K562 (cell line): ENCODE data around the gene FYTTD1. TPM values are rescaled to one million over a fixed set of nuclear protein-coding genes. Genes with fewer than 3 reads are reported as not detected.

Experiments used
- DNMT1 ChIP-seq: fragments of 450-650 bp; IDR thresholded peaks from 2 replicates; pipeline ENCODE4 v1.6.1; 2016; ENCODE audit warnings: antibody characterized with exemption, mild to moderate bottlenecking
- GABPA ChIP-seq: fragments of 200-800 bp; sonication (Bioruptor generic); conservative IDR thresholded peaks from 2 replicates; pipeline ENCODE4 v1.6.1; 2016; ENCODE audit warnings: low read depth, missing genetic modification characterization, missing compliant biosample characterization
- HNRNPL ChIP-seq: fragments of 200-400 bp; formaldehyde crosslinking; IDR thresholded peaks from 2 replicates; pipeline ENCODE4 v1.6.1; 2017; ENCODE audit warnings: low read depth, mild to moderate bottlenecking, low read length
- KDM2B ChIP-seq: fragments of 250-450 bp; sonication (Bioruptor Pico); IDR thresholded peaks from 2 replicates; pipeline ENCODE4 v1.8.0; 2021; ENCODE audit warnings: mild to moderate bottlenecking, moderate library complexity
- MAZ ChIP-seq, 2 experiments: fragments of 450-650 bp in 1 of 2; sonication (generic) in 1 of 2; formaldehyde crosslinking; IDR thresholded peaks in 1 of 2; conservative IDR thresholded peaks in 1 of 2; 2 replicates each; pipeline versions ENCODE4 v1.4.0 to v1.5.0; 2020; ENCODE audit warnings: mild to moderate bottlenecking in 1 of 2, missing genetic modification reagents in 1 of 2
- MIER1 ChIP-seq: fragments of 450-650 bp; IDR thresholded peaks from 2 replicates; pipeline ENCODE4 v1.6.1; 2016; ENCODE audit warnings: antibody characterized with exemption, mild to moderate bottlenecking, low read depth
- MYBL2 ChIP-seq, 2 experiments: fragments of 450-650 bp in 1 of 2; sonication (generic) in 1 of 2; formaldehyde crosslinking in 1 of 2; IDR thresholded peaks; 2 replicates each; pipeline versions ENCODE4 v1.6.1 to v1.8.1; 2017 to 2022; ENCODE audit warnings: borderline replicate concordance in 1 of 2, inconsistent platforms in 1 of 2, low read depth in 1 of 2, mild to moderate bottlenecking in 1 of 2, missing genetic modification reagents in 1 of 2, moderate library complexity in 1 of 2
- POLR2AphosphoS5 ChIP-seq: IDR thresholded peaks from 2 replicates; pipeline ENCODE4 v1.6.1; 2011; ENCODE audit warnings: mild to moderate bottlenecking, low read depth, low read length, moderate library complexity; ENCODE audit not compliant: control insufficient read depth, insufficient read depth
- RUNX1 ChIP-seq: sonication (generic); IDR thresholded peaks from 2 replicates; pipeline ENCODE4 v1.6.1; 2016; ENCODE audit warnings: antibody characterized with exemption, low read depth
- SREBF1 ChIP-seq: fragments of 150-350 bp; IDR thresholded peaks from 2 replicates; pipeline ENCODE4 v1.6.1; 2014; ENCODE audit warnings: antibody characterized with exemption, low read depth, low read length, borderline replicate concordance
- ZKSCAN3 ChIP-seq: fragments of 250-450 bp; sonication (Bioruptor Pico); IDR thresholded peaks from 2 replicates; pipeline ENCODE4 v1.4.0; 2020
- ZNF253 ChIP-seq: fragments of 250-450 bp; sonication (Bioruptor Pico); conservative IDR thresholded peaks from 2 replicates; pipeline ENCODE4 v1.6.1; 2021; ENCODE audit warnings: mild to moderate bottlenecking
- ZNF740 ChIP-seq, 3 experiments: fragments of 200-800 bp in 1 of 3; sonication (Bioruptor generic) in 1 of 3; sonication (generic) in 1 of 3; formaldehyde crosslinking in 1 of 3; IDR thresholded peaks; 2 replicates each; pipeline versions ENCODE4 v1.6.1 to v1.8.0; 2016 to 2022; ENCODE audit warnings: mild to moderate bottlenecking in 2 of 3, missing compliant biosample characterization in 2 of 3, missing genetic modification characterization in 2 of 3, missing genetic modification reagents in 1 of 3
- polyA plus RNA-seq, 8 experiments: library from polyadenylated mRNA; depleted of rRNA in 4 of 8; stranded (reverse) in 5 of 8; unstranded in 3 of 8; fragments of >200 nt; fragmentation: Nextera tagmentation in 2 of 8; fragmentation: Illumina TruSeq in 1 of 8; extraction: Ambion mirVana in 2 of 8; extraction: Trizol in 1 of 8; gene quantifications; 2 replicates each; pipeline versions ENCODE4 v1.2.1 to v1.2.3, GENCODE V29; 2011 to 2014; ENCODE audit warnings: inconsistent platforms in 1 of 8, missing spikeins in 1 of 8
- total RNA-seq, 7 experiments: library from RNA; depleted of rRNA in 6 of 7; stranded (reverse); fragments of >200 nt in 6 of 7; fragmentation: Illumina TruSeq in 2 of 7; extraction: Trizol in 2 of 7; gene quantifications; 2 replicates each; pipeline versions ENCODE4 v1.2.1 to v1.2.3, GENCODE V29; 2011 to 2021; ENCODE audit warnings: low replicate concordance in 1 of 7
- TF ChIP-seq, protein P1 (sequence below): fragments of 450-650 bp; IDR thresholded peaks from 2 replicates; pipeline ENCODE4 v1.6.1; 2016; ENCODE audit warnings: mild to moderate bottlenecking, moderate library complexity

The FYTTD1 gene
- total and polyA plus RNA-seq, 9 of the 15 experiments (the other 6 are each of a cell fraction or from before 2014, with no cell fraction given) = 35.7 to 106 (median 76.3) TPM

DNA sequence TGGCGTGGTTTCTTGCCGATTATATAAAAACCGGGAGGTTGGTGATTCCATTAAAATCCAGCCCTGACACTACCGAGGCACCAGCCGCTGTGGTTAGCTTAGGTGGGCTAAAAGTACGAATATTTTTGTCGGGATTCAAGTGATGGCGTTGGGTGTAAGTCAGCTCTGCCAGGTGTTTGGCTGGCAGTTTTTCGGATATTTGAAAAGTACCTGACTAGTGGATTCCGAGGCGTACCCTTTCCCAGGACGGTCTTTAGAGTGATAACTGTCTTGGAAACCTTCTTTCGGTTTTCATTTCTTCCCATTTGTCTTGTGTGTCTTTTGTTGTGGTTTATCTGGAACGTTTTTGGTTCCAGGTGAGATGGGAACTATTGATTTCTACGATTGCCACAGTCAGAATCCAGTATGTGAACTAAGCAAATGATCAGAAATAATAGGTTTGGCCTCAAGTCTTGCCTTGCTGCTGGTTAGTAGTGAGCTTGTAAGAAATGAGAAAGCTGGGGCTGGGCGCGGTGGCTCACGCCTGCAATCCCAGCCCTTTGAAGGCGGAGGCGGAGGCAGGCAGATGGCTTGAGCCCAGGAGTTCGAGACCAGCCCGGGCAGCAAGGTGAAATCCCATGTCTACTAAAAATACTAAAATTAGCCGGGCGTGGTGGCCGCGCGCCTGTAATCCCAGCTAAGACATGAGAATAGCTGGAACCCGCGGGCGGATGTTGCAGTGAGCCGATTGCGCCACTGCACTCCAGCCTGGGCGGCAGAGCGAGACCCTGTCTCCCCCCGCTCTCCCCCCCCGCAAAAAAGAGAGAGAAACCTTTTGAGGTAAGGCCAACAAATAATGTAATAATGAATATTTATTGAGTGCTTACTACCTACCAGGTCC is 1.4 kb downstream of the FYTTD1 start (continued):
- TF ChIP-seq ZNF740 (CRISPR knock-in tag; IDR thresholded peaks at IDR 0.05) (0 out of 2 replicates have a peak, but pooled peaks have one; percentile 9), ZNF740 (tag; IDR thresholded peaks at IDR 0.05) (no peak), KDM2B (no peak), ZKSCAN3 (no peak), POLR2AphosphoS5 (no peak), DNMT1 (no peak), ZNF253 (CRISPR knock-in tag) (no peak), RUNX1 (no peak), GABPA (peak; percentile 24; the same call in 1 of the 2 replicates), MIER1 (no peak), HNRNPL (no peak), MAZ (CRISPR knock-in tag; conservative IDR thresholded peaks at IDR 0.05 in 1 of 2, IDR thresholded peaks at IDR 0.05 in 1 of 2) (peak; percentile 55 to 59; a peak in 3 of 4 replicates), MYBL2 (IDR thresholded peaks at IDR 0.05; ENCODE audit: low read depth) (no peak), MYBL2 (CRISPR knock-in tag; IDR thresholded peaks at IDR 0.05; ENCODE audit: borderline replicate concordance) (no peak), SREBF1 (no peak)
- TF ChIP-seq, protein P1, sequence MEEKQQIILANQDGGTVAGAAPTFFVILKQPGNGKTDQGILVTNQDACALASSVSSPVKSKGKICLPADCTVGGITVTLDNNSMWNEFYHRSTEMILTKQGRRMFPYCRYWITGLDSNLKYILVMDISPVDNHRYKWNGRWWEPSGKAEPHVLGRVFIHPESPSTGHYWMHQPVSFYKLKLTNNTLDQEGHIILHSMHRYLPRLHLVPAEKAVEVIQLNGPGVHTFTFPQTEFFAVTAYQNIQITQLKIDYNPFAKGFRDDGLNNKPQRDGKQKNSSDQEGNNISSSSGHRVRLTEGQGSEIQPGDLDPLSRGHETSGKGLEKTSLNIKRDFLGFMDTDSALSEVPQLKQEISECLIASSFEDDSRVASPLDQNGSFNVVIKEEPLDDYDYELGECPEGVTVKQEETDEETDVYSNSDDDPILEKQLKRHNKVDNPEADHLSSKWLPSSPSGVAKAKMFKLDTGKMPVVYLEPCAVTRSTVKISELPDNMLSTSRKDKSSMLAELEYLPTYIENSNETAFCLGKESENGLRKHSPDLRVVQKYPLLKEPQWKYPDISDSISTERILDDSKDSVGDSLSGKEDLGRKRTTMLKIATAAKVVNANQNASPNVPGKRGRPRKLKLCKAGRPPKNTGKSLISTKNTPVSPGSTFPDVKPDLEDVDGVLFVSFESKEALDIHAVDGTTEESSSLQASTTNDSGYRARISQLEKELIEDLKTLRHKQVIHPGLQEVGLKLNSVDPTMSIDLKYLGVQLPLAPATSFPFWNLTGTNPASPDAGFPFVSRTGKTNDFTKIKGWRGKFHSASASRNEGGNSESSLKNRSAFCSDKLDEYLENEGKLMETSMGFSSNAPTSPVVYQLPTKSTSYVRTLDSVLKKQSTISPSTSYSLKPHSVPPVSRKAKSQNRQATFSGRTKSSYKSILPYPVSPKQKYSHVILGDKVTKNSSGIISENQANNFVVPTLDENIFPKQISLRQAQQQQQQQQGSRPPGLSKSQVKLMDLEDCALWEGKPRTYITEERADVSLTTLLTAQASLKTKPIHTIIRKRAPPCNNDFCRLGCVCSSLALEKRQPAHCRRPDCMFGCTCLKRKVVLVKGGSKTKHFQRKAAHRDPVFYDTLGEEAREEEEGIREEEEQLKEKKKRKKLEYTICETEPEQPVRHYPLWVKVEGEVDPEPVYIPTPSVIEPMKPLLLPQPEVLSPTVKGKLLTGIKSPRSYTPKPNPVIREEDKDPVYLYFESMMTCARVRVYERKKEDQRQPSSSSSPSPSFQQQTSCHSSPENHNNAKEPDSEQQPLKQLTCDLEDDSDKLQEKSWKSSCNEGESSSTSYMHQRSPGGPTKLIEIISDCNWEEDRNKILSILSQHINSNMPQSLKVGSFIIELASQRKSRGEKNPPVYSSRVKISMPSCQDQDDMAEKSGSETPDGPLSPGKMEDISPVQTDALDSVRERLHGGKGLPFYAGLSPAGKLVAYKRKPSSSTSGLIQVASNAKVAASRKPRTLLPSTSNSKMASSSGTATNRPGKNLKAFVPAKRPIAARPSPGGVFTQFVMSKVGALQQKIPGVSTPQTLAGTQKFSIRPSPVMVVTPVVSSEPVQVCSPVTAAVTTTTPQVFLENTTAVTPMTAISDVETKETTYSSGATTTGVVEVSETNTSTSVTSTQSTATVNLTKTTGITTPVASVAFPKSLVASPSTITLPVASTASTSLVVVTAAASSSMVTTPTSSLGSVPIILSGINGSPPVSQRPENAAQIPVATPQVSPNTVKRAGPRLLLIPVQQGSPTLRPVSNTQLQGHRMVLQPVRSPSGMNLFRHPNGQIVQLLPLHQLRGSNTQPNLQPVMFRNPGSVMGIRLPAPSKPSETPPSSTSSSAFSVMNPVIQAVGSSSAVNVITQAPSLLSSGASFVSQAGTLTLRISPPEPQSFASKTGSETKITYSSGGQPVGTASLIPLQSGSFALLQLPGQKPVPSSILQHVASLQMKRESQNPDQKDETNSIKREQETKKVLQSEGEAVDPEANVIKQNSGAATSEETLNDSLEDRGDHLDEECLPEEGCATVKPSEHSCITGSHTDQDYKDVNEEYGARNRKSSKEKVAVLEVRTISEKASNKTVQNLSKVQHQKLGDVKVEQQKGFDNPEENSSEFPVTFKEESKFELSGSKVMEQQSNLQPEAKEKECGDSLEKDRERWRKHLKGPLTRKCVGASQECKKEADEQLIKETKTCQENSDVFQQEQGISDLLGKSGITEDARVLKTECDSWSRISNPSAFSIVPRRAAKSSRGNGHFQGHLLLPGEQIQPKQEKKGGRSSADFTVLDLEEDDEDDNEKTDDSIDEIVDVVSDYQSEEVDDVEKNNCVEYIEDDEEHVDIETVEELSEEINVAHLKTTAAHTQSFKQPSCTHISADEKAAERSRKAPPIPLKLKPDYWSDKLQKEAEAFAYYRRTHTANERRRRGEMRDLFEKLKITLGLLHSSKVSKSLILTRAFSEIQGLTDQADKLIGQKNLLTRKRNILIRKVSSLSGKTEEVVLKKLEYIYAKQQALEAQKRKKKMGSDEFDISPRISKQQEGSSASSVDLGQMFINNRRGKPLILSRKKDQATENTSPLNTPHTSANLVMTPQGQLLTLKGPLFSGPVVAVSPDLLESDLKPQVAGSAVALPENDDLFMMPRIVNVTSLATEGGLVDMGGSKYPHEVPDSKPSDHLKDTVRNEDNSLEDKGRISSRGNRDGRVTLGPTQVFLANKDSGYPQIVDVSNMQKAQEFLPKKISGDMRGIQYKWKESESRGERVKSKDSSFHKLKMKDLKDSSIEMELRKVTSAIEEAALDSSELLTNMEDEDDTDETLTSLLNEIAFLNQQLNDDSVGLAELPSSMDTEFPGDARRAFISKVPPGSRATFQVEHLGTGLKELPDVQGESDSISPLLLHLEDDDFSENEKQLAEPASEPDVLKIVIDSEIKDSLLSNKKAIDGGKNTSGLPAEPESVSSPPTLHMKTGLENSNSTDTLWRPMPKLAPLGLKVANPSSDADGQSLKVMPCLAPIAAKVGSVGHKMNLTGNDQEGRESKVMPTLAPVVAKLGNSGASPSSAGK = no peak
